Measurements from ENCODE around the gene TBC1D9B.

Gene TBC1D9B

GRCh38 chr5:179820483-179821297 lies 87.0 kb downstream of the TBC1D9B start, which contains the start of gene SQSTM1:
Gene SQSTM1, plus strand, starts transcription at chr5:179820905. Its CDS starts 32 bp downstream, at chr5:179820937.
- peak; percentile 2 for TF ChIP-seq CTCF (IDR thresholded peaks at IDR 0.05; ENCODE audit: insufficient read depth, low read length, missing control alignments)
- ChIA-PET POLR2A (interaction anchor here (0.5 to 2.6 kb wide), 16 partner anchors 9 to 510 kb away, joined by 3 to 15 read pairs (median 4); partner anchors contain the start of genes HNRNPH1, MAML1 and MGAT4B), CTCF (interaction anchor here (1.6 kb wide), 1 partner anchor 24 kb away, joined by 9 read pairs; no protein-coding TSS in a partner anchor)
- peak within 1 kb of the TSS; percentile 86 for H3K4me3 ChIP-seq (ENCODE audit: low read depth, low read length)
- DNase-seq (ENCODE audit: low read depth, low spot score) = no peak

GRCh38 chr5:179820127-179820482 lies 87.6 kb downstream of the TBC1D9B start:
- peak overlapping the region; percentile 86 for H3K4me3 ChIP-seq (ENCODE audit: low read depth, low read length)
- CTCF ChIA-PET = interaction anchor here (1.6 kb wide), 1 partner anchor 24 kb away, joined by 9 read pairs; no protein-coding TSS in a partner anchor
- DNase-seq (ENCODE audit: low read depth, low spot score) = no peak
- no peak for TF ChIP-seq CTCF (IDR thresholded peaks at IDR 0.05; ENCODE audit: insufficient read depth, low read length, missing control alignments)
- POLR2A ChIA-PET = interaction anchor here (0.5 to 2.6 kb wide), 15 partner anchors 9 to 511 kb away, joined by 3 to 15 read pairs (median 4); partner anchors contain the start of genes HNRNPH1, MAML1 and MGAT4B

GRCh38 chr5:179819296-179820126 lies 88.2 kb downstream of the TBC1D9B start:
- no peak for TF ChIP-seq CTCF (IDR thresholded peaks at IDR 0.05; ENCODE audit: insufficient read depth, low read length, missing control alignments)
- H3K4me3 ChIP-seq (ENCODE audit: low read depth, low read length) = no peak overlapping the region; the same call in 1 of the 2 replicates
- no peak for DNase-seq (ENCODE audit: low read depth, low spot score)
- ChIA-PET CTCF (interaction anchor here (0.6 to 1.6 kb wide), 5 partner anchors 17 to 205 kb away, joined by 3 to 9 read pairs (median 4); no protein-coding TSS in a partner anchor), POLR2A (interaction anchor here (1.0 to 2.6 kb wide), 8 partner anchors 8 to 511 kb away, joined by 3 to 15 read pairs (median 8); partner anchors contain the start of genes HNRNPH1, MAML1 and MGAT4B)

- CTCF ChIA-PET = interaction anchor here (1.0 to 1.1 kb wide), 3 partner anchors 17 to 205 kb away, joined by 3 to 6 read pairs (median 4); no protein-coding TSS in a partner anchor
- DNase-seq (ENCODE audit: low read depth, low spot score) = peak; percentile 65
- POLR2A ChIA-PET = interaction anchor here (1.0 to 2.6 kb wide), 2 partner anchors 7 to 12 kb away, joined by 3 to 15 read pairs; no protein-coding TSS in a partner anchor
- H3K4me3 ChIP-seq (ENCODE audit: low read depth, low read length) = peak overlapping the region; percentile 40
- no peak for TF ChIP-seq CTCF (IDR thresholded peaks at IDR 0.05; ENCODE audit: insufficient read depth, low read length, missing control alignments)
Measured at GRCh38 chr5:179818746-179819295, 88.9 kb downstream of the TBC1D9B start.

- POLR2A ChIA-PET = no interaction called here
- no peak for TF ChIP-seq CTCF (IDR thresholded peaks at IDR 0.05; ENCODE audit: insufficient read depth, low read length, missing control alignments)
Measured at GRCh38 chr5:179817890-179818745, 89.6 kb downstream of the TBC1D9B start.

More at GRCh38 chr5:179817890-179818745, 89.6 kb downstream of the TBC1D9B start:
- CTCF ChIA-PET = interaction anchor here (0.8 kb wide), 1 partner anchor 22 kb away, joined by 3 read pairs; no protein-coding TSS in a partner anchor
- no peak for DNase-seq (ENCODE audit: low read depth, low spot score)
- no peak overlapping the region; the same call in 1 of the 2 replicates for H3K4me3 ChIP-seq (ENCODE audit: low read depth, low read length)

Data from AG04449 (cell line).